ENCODE measurements around the gene WDSUB1.

The WDSUB1 gene

DNA sequence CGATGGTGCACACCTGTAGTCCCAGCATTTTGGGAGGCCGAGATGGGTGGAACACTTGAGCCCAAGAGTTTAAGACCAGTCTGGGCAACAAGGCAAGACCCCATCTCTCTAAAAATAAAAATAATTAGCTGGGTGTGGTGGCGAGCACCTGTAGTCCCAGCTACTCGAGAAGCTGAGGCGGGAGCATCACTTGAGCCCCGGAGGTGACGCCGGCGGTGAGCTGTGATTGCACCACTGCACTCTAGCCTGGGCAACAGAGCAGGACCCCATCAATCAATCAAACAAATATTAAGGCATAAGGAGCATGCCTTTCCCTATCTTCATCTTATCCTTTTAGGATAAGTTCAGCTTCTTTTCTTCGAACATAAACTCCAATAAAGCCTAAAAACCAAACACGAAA lies 1.1 kb downstream of the WDSUB1 start:
- Histone ChIP-seq H3K27ac (no peak overlapping the region), H3K79me2 (ENCODE audit: insufficient read depth, low read depth) (peaks cover 6% of the 10 kb centered on the region; the same call in 1 of the 2 replicates), H3K9ac (no peak overlapping the region; the same call in 1 of the 2 replicates), H3K4me1 (ENCODE audit: low read depth, poor library complexity, severe bottlenecking) (peaks cover 41% of the 10 kb centered on the region), H4K20me1 (ENCODE audit: insufficient read depth) (no peaks in the 10 kb centered on the region), H3K4me3 (IDR thresholded peaks at IDR 0.05; ENCODE audit: insufficient read depth, low read depth, low read length) (no peak overlapping the region), H3K27me3 (ENCODE audit: insufficient read depth, low read depth) (no peaks in the 10 kb centered on the region), H2AFZ (ENCODE audit: low read depth) (peak overlapping the region; percentile 80; the same call in 1 of the 2 replicates), H3K4me2 (peak overlapping the region; percentile 92), H3K36me3 (ENCODE audit: insufficient read depth) (no peaks in the 10 kb centered on the region)
- TF ChIP-seq, protein P1, sequence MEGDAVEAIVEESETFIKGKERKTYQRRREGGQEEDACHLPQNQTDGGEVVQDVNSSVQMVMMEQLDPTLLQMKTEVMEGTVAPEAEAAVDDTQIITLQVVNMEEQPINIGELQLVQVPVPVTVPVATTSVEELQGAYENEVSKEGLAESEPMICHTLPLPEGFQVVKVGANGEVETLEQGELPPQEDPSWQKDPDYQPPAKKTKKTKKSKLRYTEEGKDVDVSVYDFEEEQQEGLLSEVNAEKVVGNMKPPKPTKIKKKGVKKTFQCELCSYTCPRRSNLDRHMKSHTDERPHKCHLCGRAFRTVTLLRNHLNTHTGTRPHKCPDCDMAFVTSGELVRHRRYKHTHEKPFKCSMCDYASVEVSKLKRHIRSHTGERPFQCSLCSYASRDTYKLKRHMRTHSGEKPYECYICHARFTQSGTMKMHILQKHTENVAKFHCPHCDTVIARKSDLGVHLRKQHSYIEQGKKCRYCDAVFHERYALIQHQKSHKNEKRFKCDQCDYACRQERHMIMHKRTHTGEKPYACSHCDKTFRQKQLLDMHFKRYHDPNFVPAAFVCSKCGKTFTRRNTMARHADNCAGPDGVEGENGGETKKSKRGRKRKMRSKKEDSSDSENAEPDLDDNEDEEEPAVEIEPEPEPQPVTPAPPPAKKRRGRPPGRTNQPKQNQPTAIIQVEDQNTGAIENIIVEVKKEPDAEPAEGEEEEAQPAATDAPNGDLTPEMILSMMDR (conservative IDR thresholded peaks at IDR 0.05; ENCODE audit: low read depth, low read length), result no peak

DNA sequence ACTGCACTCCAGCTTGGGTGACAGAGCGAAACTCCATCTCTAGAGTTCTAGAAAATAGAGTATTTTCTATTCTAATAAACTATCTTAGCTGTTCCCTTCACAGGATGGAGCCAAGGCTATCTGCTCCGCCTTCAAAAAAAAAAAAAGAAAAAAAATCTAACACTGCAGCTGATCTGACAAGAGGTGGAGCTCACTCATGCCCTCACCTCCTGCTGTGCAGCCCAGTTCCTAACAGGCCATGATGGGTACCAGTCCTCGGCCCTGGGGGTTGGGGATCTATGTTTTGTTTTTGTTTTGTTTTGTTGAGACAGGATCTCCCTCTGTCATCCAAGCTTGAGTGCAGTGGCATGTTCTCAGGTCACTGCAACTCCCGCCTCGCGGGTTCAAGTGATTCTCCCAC lies 3.0 kb downstream of the WDSUB1 start:
- Histone ChIP-seq H3K27me3 (ENCODE audit: insufficient read depth, low read depth) (no peaks in the 10 kb centered on the region), H3K79me2 (ENCODE audit: insufficient read depth, low read depth) (peaks cover 6% of the 10 kb centered on the region; the same call in 1 of the 2 replicates), H3K27ac (no peak overlapping the region), H2AFZ (ENCODE audit: low read depth) (no peak overlapping the region), H3K4me3 (IDR thresholded peaks at IDR 0.05; ENCODE audit: insufficient read depth, low read depth, low read length) (no peak overlapping the region), H3K4me2 (no peak overlapping the region), H3K4me1 (ENCODE audit: low read depth, poor library complexity, severe bottlenecking) (peaks cover 32% of the 10 kb centered on the region), H4K20me1 (ENCODE audit: insufficient read depth) (no peaks in the 10 kb centered on the region), H3K9ac (no peak overlapping the region), H3K36me3 (ENCODE audit: insufficient read depth) (no peaks in the 10 kb centered on the region)
- TF ChIP-seq, protein P1 (conservative IDR thresholded peaks at IDR 0.05; ENCODE audit: low read depth, low read length), result no peak

DNA sequence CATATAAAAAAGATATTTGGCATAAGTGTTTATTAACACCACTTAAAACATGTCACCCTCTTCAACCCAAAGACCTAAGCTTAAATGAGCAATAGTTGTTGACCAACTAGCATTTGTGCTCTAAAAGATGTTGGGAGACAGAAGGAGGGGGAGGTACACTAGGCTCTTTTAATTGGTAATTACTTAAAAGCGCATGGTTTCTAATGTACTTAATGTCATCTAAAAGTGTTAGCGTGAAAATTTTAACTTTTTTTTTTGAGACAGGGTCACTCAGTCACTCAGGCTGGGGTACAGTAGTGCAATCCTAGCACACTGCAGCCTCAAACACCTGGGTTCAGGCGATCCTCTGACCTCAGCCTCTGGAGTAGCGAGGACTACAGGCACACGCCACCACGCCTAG lies 5.5 kb downstream of the WDSUB1 start:
- Histone ChIP-seq H3K27me3 (ENCODE audit: insufficient read depth, low read depth) (no peaks in the 10 kb centered on the region), H3K27ac (no peak overlapping the region), H3K4me2 (no peak overlapping the region), H3K4me1 (ENCODE audit: low read depth, poor library complexity, severe bottlenecking) (peaks cover 21% of the 10 kb centered on the region), H3K79me2 (ENCODE audit: insufficient read depth, low read depth) (peaks cover 6% of the 10 kb centered on the region; the same call in 1 of the 2 replicates), H2AFZ (ENCODE audit: low read depth) (no peak overlapping the region), H4K20me1 (ENCODE audit: insufficient read depth) (no peaks in the 10 kb centered on the region), H3K9ac (no peak overlapping the region), H3K36me3 (ENCODE audit: insufficient read depth) (no peaks in the 10 kb centered on the region), H3K4me3 (IDR thresholded peaks at IDR 0.05; ENCODE audit: insufficient read depth, low read depth, low read length) (no peak overlapping the region)
- TF ChIP-seq, protein P1 (conservative IDR thresholded peaks at IDR 0.05; ENCODE audit: low read depth, low read length), result no peak

DNA sequence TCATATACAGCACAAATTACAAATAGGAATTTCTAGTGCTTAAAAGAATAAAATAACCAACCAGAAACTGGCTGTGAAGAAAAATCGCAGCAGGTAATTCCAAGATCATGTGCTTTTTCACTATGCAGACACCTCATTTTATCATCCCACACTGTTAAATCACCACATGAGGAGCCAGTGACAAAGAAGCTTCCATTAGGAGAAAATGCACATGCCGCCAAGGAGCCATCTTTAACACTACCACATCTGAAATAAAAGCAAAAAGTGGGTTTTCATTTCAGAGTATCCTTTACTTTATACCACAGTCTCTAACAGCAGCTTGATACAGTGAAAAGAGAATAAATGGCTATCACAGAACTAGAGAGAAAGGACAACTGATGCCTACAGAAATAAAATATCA lies 6.8 kb downstream of the WDSUB1 start:
- H3K27me3 ChIP-seq (ENCODE audit: insufficient read depth, low read depth), result no peaks in the 10 kb centered on the region
- no peak overlapping the region for H3K27ac ChIP-seq
- no peak overlapping the region for H3K9ac ChIP-seq
- peaks cover 25% of the 10 kb centered on the region for H3K4me1 ChIP-seq (ENCODE audit: low read depth, poor library complexity, severe bottlenecking)
- no peak overlapping the region for H3K4me2 ChIP-seq
- TF ChIP-seq, protein P1 (conservative IDR thresholded peaks at IDR 0.05; ENCODE audit: low read depth, low read length), result no peak
- no peaks in the 10 kb centered on the region for H3K36me3 ChIP-seq (ENCODE audit: insufficient read depth)
- H3K79me2 ChIP-seq (ENCODE audit: insufficient read depth, low read depth), result no peaks in the 10 kb centered on the region
- H2AFZ ChIP-seq (ENCODE audit: low read depth), result no peak overlapping the region
- H3K4me3 ChIP-seq (IDR thresholded peaks at IDR 0.05; ENCODE audit: insufficient read depth, low read depth, low read length), result no peak overlapping the region
- no peaks in the 10 kb centered on the region for H4K20me1 ChIP-seq (ENCODE audit: insufficient read depth)
